Gastroesophageal sphincter (tissue), 4 donors: ENCODE measurements around the gene IQGAP2. TPM values are rescaled to one million over a fixed set of nuclear protein-coding genes. Genes with fewer than 3 reads are reported as not detected.

Experiments used
- ATAC-seq: fragments of 150-250 bp; one replicate; pipeline ENCODE4 v1.9.1; 2016; ENCODE audit warnings: mild to moderate bottlenecking, moderate library complexity
- H3K27ac ChIP-seq, 4 donors: fragments of 200-600 bp; sonication (generic) in 3 of 4; 1 replicate in 3 of 4; 2 replicates in 1 of 4; pipeline ENCODE4 v1.5.1; 2016 to 2019
- H3K27me3 ChIP-seq: fragments of 200-600 bp; sonication (generic); one replicate; pipeline ENCODE4 v1.5.1; 2019
- H3K36me3 ChIP-seq, 2 donors: fragments of 200-600 bp; sonication (generic); one replicate each; pipeline ENCODE4 v1.5.1; 2019; ENCODE audit warnings: control low read depth in 1 of 2
- H3K4me1 ChIP-seq, 3 donors: fragments of 200-600 bp; sonication (generic); 1 replicate in 2 of 3; 2 replicates in 1 of 3; pipeline ENCODE4 v1.5.1; 2016 to 2019; ENCODE audit warnings: control low read depth in 2 of 3
- H3K4me3 ChIP-seq, 2 donors: fragments of 200-600 bp; sonication (generic); one replicate each; pipeline ENCODE4 v1.5.1; 2019; ENCODE audit warnings: mild to moderate bottlenecking in 1 of 2, moderate library complexity in 1 of 2
- H3K9me3 ChIP-seq, 3 donors: fragments of 200-600 bp; sonication (generic); one replicate each; pipeline ENCODE4 v1.5.1; 2017 to 2019; ENCODE audit warnings: control low read depth in 2 of 3
- EP300 ChIP-seq: sonication (generic); formaldehyde crosslinking; IDR thresholded peaks from one replicate; pipeline ENCODE4 v1.6.1; 2017; ENCODE audit warnings: antibody characterized with exemption, mild to moderate bottlenecking
- POLR2A ChIP-seq, 2 donors: fragments of 450-650 bp; IDR thresholded peaks; one replicate each; pipeline ENCODE4 v1.6.1; 2017; ENCODE audit warnings: antibody characterized with exemption in 2 of 2, mild to moderate bottlenecking in 2 of 2, moderate library complexity in 1 of 2
- POLR2AphosphoS5 ChIP-seq: sonication (generic); formaldehyde crosslinking; IDR thresholded peaks from one replicate; pipeline ENCODE4 v1.6.1; 2017; ENCODE audit warnings: antibody characterized with exemption
- WGBS, 2 donors: methylation state at CpG; one replicate each; pipeline ENCODE4 v1.1.5; 2018; ENCODE audit warnings: low coverage in 1 of 2; 5-methylcytosine and 5-hydroxymethylcytosine counted together
- total RNA-seq, 4 donors: library from RNA; depleted of rRNA; stranded (reverse); fragments of >200 nt; gene quantifications; one replicate each; pipeline ENCODE4 v1.1.0, GENCODE V29; 2016
- TF ChIP-seq, protein P1 (sequence below), 4 experiments: fragments of 200-600 bp in 2 of 4; fragments of 450-650 bp in 2 of 4; sonication (generic) in 1 of 4; IDR thresholded peaks; one replicate each; pipeline ENCODE4 v1.5.1; 2017 to 2019; ENCODE audit warnings: antibody characterized with exemption in 4 of 4, mild to moderate bottlenecking in 2 of 4, moderate library complexity in 2 of 4

The IQGAP2 gene
- total RNA-seq, 4 donors from 2014 or later, result 15.7 to 34.4 (median 25.8) TPM

DNA sequence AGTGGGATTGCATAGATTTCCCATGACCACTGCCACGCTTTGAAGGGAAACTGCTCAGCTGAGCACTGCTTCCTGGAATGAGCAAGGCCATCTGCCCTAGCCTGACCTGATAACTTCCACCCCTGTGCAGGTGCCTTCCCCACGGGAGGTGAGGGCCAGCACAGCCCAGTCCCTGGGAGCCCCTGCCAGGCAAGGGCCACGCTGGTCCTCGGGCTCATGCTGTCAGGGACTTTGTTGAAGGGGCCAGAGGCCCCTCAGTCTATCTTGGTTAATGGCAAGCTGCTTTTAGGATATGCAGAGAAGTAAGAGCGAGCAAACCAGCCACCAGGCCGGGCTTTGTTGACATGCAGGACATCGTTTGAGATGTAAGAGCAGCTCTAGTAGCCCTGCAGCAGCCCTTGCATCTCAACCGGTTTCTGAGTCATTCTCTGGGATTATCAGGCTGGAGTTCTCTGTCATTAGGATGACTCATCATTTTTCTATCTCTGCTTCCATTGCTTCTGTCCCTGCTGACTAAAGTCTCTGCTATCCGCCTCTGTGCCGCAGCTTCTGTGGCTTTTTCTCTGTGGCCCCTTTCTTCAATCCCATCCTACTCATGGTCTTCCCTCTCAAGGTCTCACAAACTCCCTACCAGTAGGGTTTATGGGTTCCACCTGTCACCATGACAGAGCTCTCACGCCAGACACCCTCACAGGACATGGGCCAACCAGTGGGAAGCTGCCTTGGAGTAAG is 30.6 kb upstream of the IQGAP2 start:
- H3K4me3 ChIP-seq, result no peak overlapping the region
- H3K27ac ChIP-seq, result no peak overlapping the region
- H3K9me3 ChIP-seq, result no peaks in the 10 kb centered on the region
- TF ChIP-seq, protein P1, sequence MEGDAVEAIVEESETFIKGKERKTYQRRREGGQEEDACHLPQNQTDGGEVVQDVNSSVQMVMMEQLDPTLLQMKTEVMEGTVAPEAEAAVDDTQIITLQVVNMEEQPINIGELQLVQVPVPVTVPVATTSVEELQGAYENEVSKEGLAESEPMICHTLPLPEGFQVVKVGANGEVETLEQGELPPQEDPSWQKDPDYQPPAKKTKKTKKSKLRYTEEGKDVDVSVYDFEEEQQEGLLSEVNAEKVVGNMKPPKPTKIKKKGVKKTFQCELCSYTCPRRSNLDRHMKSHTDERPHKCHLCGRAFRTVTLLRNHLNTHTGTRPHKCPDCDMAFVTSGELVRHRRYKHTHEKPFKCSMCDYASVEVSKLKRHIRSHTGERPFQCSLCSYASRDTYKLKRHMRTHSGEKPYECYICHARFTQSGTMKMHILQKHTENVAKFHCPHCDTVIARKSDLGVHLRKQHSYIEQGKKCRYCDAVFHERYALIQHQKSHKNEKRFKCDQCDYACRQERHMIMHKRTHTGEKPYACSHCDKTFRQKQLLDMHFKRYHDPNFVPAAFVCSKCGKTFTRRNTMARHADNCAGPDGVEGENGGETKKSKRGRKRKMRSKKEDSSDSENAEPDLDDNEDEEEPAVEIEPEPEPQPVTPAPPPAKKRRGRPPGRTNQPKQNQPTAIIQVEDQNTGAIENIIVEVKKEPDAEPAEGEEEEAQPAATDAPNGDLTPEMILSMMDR (IDR thresholded peaks at IDR 0.05), result no peak
- TF ChIP-seq POLR2A (IDR thresholded peaks at IDR 0.05) (no peak), EP300 (no peak), POLR2AphosphoS5 (no peak)
- 45 to 62% methylated on average over 2 to 6 of the region's 11 CpGs for WGBS, 2 donors
- H3K36me3 ChIP-seq, result no peaks in the 10 kb centered on the region
- ATAC-seq, result no peak
- H3K27me3 ChIP-seq, result no peaks in the 10 kb centered on the region
- H3K4me1 ChIP-seq, result no peaks in the 10 kb centered on the region

DNA sequence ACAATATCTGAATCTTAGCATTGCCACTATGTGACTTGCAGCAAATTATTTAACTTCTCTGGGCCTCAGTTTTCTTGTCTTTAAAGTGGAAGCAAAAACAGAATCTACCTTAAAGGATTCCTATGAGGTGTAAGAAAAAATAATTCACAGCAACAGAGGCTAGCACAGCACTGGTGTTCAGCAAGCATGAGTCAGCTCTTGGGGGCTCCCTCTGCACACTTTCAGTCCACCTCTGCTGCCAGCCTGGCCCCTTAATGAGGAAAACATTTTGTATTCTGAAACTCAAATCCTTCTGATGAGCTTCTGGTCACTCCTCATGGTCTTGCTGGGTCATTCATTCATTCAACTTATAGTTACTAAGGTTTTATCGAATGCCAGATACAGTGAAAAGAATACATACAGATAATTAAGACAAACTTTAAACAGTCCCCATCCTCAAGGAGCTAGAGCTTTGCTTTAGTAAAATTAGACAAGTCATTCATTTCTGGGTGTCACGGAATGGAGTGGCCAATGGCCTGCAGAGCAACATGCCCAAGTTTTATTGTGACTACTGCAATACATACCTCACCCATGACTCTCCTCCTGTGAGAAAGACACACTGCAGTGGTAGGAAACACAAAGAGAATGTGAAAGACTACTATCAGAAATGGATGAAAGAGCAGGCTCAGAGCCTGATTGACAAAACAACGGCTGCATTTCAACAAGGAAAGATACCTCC is 26.8 kb upstream of the IQGAP2 start:
- no peaks in the 10 kb centered on the region for H3K4me1 ChIP-seq
- no peaks in the 10 kb centered on the region for H3K27me3 ChIP-seq
- H3K36me3 ChIP-seq, result no peaks in the 10 kb centered on the region
- H3K4me3 ChIP-seq, result no peak overlapping the region
- no peak overlapping the region for H3K27ac ChIP-seq
- WGBS, 2 donors, result 78 to 100% methylated on average over 2 to 3 of the region's 3 CpGs
- TF ChIP-seq POLR2A (IDR thresholded peaks at IDR 0.05) (no peak), POLR2AphosphoS5 (no peak)
- no peaks in the 10 kb centered on the region for H3K9me3 ChIP-seq
- no peak for ATAC-seq

DNA sequence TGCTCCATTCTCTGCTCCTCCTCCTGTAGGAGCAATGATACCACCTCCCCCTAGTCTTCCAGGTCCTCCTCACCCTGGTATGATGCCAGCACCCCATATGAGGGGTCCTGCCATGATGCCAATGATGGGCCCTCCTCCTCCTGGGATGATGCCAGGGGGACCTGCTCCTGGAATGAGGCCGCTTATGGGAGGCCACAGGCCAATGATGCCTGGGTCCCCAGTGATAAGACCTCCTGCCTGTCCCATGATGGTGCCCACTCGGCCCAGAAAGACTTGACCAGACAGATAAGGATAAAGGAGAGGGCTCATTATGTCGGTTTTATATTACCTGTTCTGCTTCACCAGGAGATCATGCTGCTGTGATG is 26.2 kb upstream of the IQGAP2 start:
- H3K4me3 ChIP-seq, result no peak overlapping the region
- ATAC-seq, result no peak
- H3K9me3 ChIP-seq, result no peaks in the 10 kb centered on the region
- TF ChIP-seq POLR2A (IDR thresholded peaks at IDR 0.05) (no peak), EP300 (no peak), POLR2AphosphoS5 (no peak)
- TF ChIP-seq, protein P1 (IDR thresholded peaks at IDR 0.05), result no peak
- no peaks in the 10 kb centered on the region for H3K27me3 ChIP-seq
- H3K27ac ChIP-seq, result no peak overlapping the region
- WGBS, 2 donors, result 75% methylated on average over 2 of the region's 3 CpGs; no CpG with 5 or more reads in 1 of the 2 donors
- no peaks in the 10 kb centered on the region for H3K4me1 ChIP-seq
- no peaks in the 10 kb centered on the region for H3K36me3 ChIP-seq

DNA sequence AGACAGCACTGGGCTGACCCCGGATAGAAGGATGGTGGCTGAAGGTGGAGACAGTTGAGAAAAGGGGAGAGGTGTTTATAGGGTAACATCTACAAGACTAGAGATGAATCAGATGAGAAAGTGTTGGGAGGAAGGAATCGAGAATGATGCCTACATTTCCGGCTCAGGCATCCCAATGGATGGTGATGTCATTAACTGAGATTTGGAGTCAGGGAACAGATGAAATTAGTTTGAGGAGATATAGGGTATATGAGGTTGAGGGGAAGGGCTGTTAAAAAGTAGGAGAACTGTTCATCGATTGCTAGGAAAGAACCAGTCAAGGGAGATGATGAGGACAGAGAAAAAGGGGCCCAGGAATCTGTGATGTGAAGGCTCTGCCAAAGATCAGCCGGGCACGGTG is 24.7 kb upstream of the IQGAP2 start:
- H3K36me3 ChIP-seq, result no peaks in the 10 kb centered on the region
- TF ChIP-seq POLR2AphosphoS5 (no peak), POLR2A (IDR thresholded peaks at IDR 0.05) (no peak), EP300 (no peak)
- TF ChIP-seq, protein P1 (IDR thresholded peaks at IDR 0.05), result no peak
- no peak overlapping the region for H3K27ac ChIP-seq
- no peaks in the 10 kb centered on the region for H3K4me1 ChIP-seq
- ATAC-seq, result no peak
- WGBS, 2 donors, result 93 to 100% methylated on average over 3 to 6 of the region's 6 CpGs
- no peak overlapping the region for H3K4me3 ChIP-seq
- H3K9me3 ChIP-seq, result no peaks in the 10 kb centered on the region
- no peaks in the 10 kb centered on the region for H3K27me3 ChIP-seq

DNA sequence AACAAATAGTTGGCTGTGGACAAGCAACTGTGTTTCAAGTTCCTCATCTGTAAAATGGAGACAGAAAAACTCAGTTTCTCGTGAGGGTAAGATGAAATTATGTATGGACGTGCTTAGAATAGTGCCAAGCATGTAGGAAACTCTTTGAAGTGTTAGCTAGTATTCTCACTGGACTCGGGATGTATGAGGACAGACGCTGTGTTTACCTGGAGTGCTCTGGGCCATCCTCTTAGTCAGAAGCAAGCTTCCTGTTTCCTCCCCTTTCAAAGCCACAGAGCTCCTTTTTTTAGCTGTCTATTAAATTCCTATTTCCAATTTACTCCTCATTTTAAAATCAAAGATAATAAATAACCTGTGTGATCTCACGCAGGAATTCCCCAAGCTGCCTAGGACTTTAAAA is 23.8 kb upstream of the IQGAP2 start:
- no peaks in the 10 kb centered on the region for H3K9me3 ChIP-seq
- H3K4me3 ChIP-seq, result no peak overlapping the region
- H3K36me3 ChIP-seq, result no peaks in the 10 kb centered on the region
- no peaks in the 10 kb centered on the region for H3K27me3 ChIP-seq
- TF ChIP-seq, protein P1 (IDR thresholded peaks at IDR 0.05), result no peak
- no peak for TF ChIP-seq POLR2AphosphoS5
- TF ChIP-seq EP300, result no peak
- no peak for TF ChIP-seq POLR2A (IDR thresholded peaks at IDR 0.05)
- no peak overlapping the region for H3K27ac ChIP-seq
- 63 to 72% methylated on average over 4 to 5 of the region's 5 CpGs for WGBS, 2 donors
- ATAC-seq, result no peak
- H3K4me1 ChIP-seq, result no peaks in the 10 kb centered on the region
